Esophagus muscularis mucosa (tissue), 4 donors: Measurements from ENCODE around the gene DNAH1.

Source experiments
- CTCF ChIP-seq, 3 experiments: fragments of 200-600 bp in 2 of 3; fragments of 450-650 bp in 1 of 3; sonication (generic) in 2 of 3; IDR thresholded peaks; one replicate each; pipeline ENCODE4 v1.5.1; 2017 to 2019; ENCODE audit warnings: antibody characterized with exemption in 3 of 3, mild to moderate bottlenecking in 2 of 3, moderate library complexity in 1 of 3
- EP300 ChIP-seq: sonication (generic); formaldehyde crosslinking; IDR thresholded peaks from one replicate; pipeline ENCODE4 v1.6.1; 2017; ENCODE audit warnings: antibody characterized with exemption
- POLR2A ChIP-seq: fragments of 450-650 bp; IDR thresholded peaks from one replicate; pipeline ENCODE4 v1.6.1; 2017; ENCODE audit warnings: antibody characterized with exemption, moderate library complexity, mild to moderate bottlenecking, low read depth
- POLR2AphosphoS5 ChIP-seq, 2 donors: sonication (generic); formaldehyde crosslinking; IDR thresholded peaks; one replicate each; pipeline ENCODE4 v1.6.1; 2017; ENCODE audit warnings: antibody characterized with exemption in 2 of 2

- no peak for TF ChIP-seq CTCF (IDR thresholded peaks at IDR 0.05)
- no peak for TF ChIP-seq EP300
- TF ChIP-seq POLR2A: no peak
- no peak for TF ChIP-seq POLR2AphosphoS5 (IDR thresholded peaks at IDR 0.05)
Observed at GRCh38 chr3:52397676-52398399, 81.7 kb downstream of the DNAH1 start.
